IMR-90 (cell line): ENCODE measurements around the gene OTC. TPM values are rescaled to one million over a fixed set of nuclear protein-coding genes. Genes with fewer than 3 reads are reported as not detected.

Source experiments
- ATAC-seq: fragments of 200-7000 bp; cut with Tn5 transposase; 2 replicates; pipeline ENCODE4 v1.9.1; 2020; ENCODE audit warnings: low read depth, mild to moderate bottlenecking, moderate library complexity
- BruUV-seq: library from RNA; stranded (reverse); fragments of 400-500 nt; replicated peaks from 2 replicates; lab custom pipeline; 2021; lab: Mats Ljungman, UMichigan
- CTCF ChIA-PET: fragments of 300-600 bp; formaldehyde crosslinking; extraction: SDS; loops from one replicate; lab custom pipeline; 2021; ENCODE audit warnings: antibody characterized with exemption; lab: Yijun Ruan, JAX
- POLR2A ChIA-PET: fragments of 300-600 bp; sonication (Branson Sonifier 250); formaldehyde crosslinking; loops from one replicate; lab custom pipeline; 2022; ENCODE audit warnings: antibody characterized with exemption; ENCODE audit not compliant: unreplicated experiment; lab: Charles Lee
- DNase-seq: peaks from one replicate; pipeline ENCODE4 v3.0.0; 2013
- H2AFZ ChIP-seq: replicated peaks from 2 replicates; pipeline ENCODE3; 2013; ENCODE audit warnings: low read length, mild to moderate bottlenecking; ENCODE audit not compliant: poor library complexity
- H2AK5ac ChIP-seq: 2 replicates; pipeline ENCODE4 v1.6.1; 2013; ENCODE audit warnings: low read depth, low read length, inconsistent platforms
- H2AK9ac ChIP-seq: replicated peaks from 2 replicates; pipeline ENCODE3; 2013; ENCODE audit warnings: mild to moderate bottlenecking, low read depth, low read length, moderate library complexity; ENCODE audit not compliant: poor library complexity
- H2BK120ac ChIP-seq: 2 replicates; pipeline ENCODE4 v1.6.1; 2013; ENCODE audit warnings: low read depth, low read length, inconsistent platforms
- H2BK15ac ChIP-seq: 3 replicates; pipeline ENCODE4 v1.6.1; 2013; ENCODE audit warnings: low read depth, low read length, inconsistent platforms
- H2BK20ac ChIP-seq: 2 replicates; pipeline ENCODE4 v1.6.1; 2013; ENCODE audit warnings: low read depth, mild to moderate bottlenecking, inconsistent platforms, low read length, moderate library complexity
- H2BK5ac ChIP-seq: 2 replicates; pipeline ENCODE4 v1.6.1; 2013; ENCODE audit warnings: mild to moderate bottlenecking, low read depth, low read length, inconsistent platforms; ENCODE audit not compliant: poor library complexity, severe bottlenecking
- H3K14ac ChIP-seq: replicated peaks from 2 replicates; pipeline ENCODE4 v1.6.1; 2013; ENCODE audit warnings: low read depth, low read length, inconsistent platforms
- H3K18ac ChIP-seq: 2 replicates; pipeline ENCODE4 v1.6.1; 2013; ENCODE audit warnings: low read depth, low read length, control low read depth
- H3K23ac ChIP-seq: 2 replicates; pipeline ENCODE4 v1.6.1; 2013; ENCODE audit warnings: low read depth, low read length, inconsistent platforms
- H3K27ac ChIP-seq: 2 replicates; pipeline ENCODE4 v1.5.1; 2013; ENCODE audit warnings: mild to moderate bottlenecking, control low read depth, low read length; ENCODE audit not compliant: insufficient read depth
- H3K27me3 ChIP-seq: 2 replicates; pipeline ENCODE4 v1.6.1; 2013; ENCODE audit warnings: low read length; ENCODE audit not compliant: control insufficient read depth, insufficient read depth
- H3K36me3 ChIP-seq: 2 replicates; pipeline ENCODE4 v1.6.1; 2013; ENCODE audit warnings: low read length, mixed read lengths; ENCODE audit not compliant: control insufficient read depth, insufficient read depth
- H3K4ac ChIP-seq: 2 replicates; pipeline ENCODE4 v1.6.1; 2013; ENCODE audit warnings: low read depth, low read length, inconsistent platforms
- H3K4me1 ChIP-seq: 2 replicates; pipeline ENCODE4 v1.6.1; 2013; ENCODE audit warnings: low read length, mixed read lengths; ENCODE audit not compliant: control insufficient read depth, insufficient read depth
- H3K4me2 ChIP-seq: 2 replicates; pipeline ENCODE4 v1.6.1; 2013; ENCODE audit warnings: low read depth, mild to moderate bottlenecking, control low read depth, low read length, moderate library complexity
- H3K4me3 ChIP-seq: 2 replicates; pipeline ENCODE4 v1.5.1; 2013; ENCODE audit warnings: low read depth, mild to moderate bottlenecking, control low read depth, low read length, moderate library complexity; ENCODE audit not compliant: insufficient read depth
- H3K56ac ChIP-seq: 2 replicates; pipeline ENCODE4 v1.6.1; 2013; ENCODE audit warnings: low read length, inconsistent platforms; ENCODE audit not compliant: insufficient read depth; ENCODE audit errors: extremely low read depth
- H3K79me1 ChIP-seq, 2 experiments: 2 replicates each; pipeline ENCODE4 v1.6.1; 2013; ENCODE audit warnings: low read length in 2 of 2, inconsistent platforms in 1 of 2, low read depth in 1 of 2
- H3K9ac ChIP-seq: 2 replicates; pipeline ENCODE4 v1.6.1; 2013; ENCODE audit warnings: low read depth, low read length, control low read depth
- H3K9me1 ChIP-seq: 2 replicates; pipeline ENCODE4 v1.6.1; 2013; ENCODE audit warnings: low read length, inconsistent platforms; ENCODE audit not compliant: insufficient read depth
- H3K9me3 ChIP-seq: 2 replicates; pipeline ENCODE4 v1.6.1; 2013; ENCODE audit warnings: low read length; ENCODE audit not compliant: control insufficient read depth, insufficient read depth
- H4K20me1 ChIP-seq: 2 replicates; pipeline ENCODE4 v1.6.1; 2013; ENCODE audit warnings: low read length, inconsistent platforms; ENCODE audit not compliant: insufficient read depth
- H4K5ac ChIP-seq: 2 replicates; pipeline ENCODE4 v1.6.1; 2013; ENCODE audit warnings: mild to moderate bottlenecking, low read depth, low read length, control low read depth
- H4K8ac ChIP-seq, 2 experiments: 2 replicates each; pipeline ENCODE4 v1.6.1; 2013; ENCODE audit warnings: low read depth in 2 of 2, low read length in 2 of 2, control low read depth in 1 of 2, inconsistent platforms in 1 of 2
- H4K91ac ChIP-seq: 2 replicates; pipeline ENCODE4 v1.6.1; 2013; ENCODE audit warnings: low read depth, low read length, inconsistent platforms; ENCODE audit not compliant: insufficient read depth
- CEBPB ChIP-seq: IDR thresholded peaks from 2 replicates; pipeline ENCODE4 v1.6.1; 2012; ENCODE audit warnings: low read depth, low read length, improper control_type of control experiment
- FOS ChIP-seq: fragments of 150-350 bp; IDR thresholded peaks from 2 replicates; pipeline ENCODE4 v1.6.1; 2016; ENCODE audit warnings: low read depth, low read length
- MAFK ChIP-seq: IDR thresholded peaks from 2 replicates; pipeline ENCODE4 v1.6.1; 2012; ENCODE audit warnings: low read depth, low read length, improper control_type of control experiment
- MAZ ChIP-seq: IDR thresholded peaks from 2 replicates; pipeline ENCODE4 v1.6.1; 2012; ENCODE audit warnings: low read depth, mild to moderate bottlenecking, low read length, improper control_type of control experiment, moderate library complexity, borderline replicate concordance
- MXI1 ChIP-seq: IDR thresholded peaks from 2 replicates; pipeline ENCODE4 v1.6.1; 2012; ENCODE audit warnings: low read depth, mild to moderate bottlenecking, low read length, moderate library complexity, borderline replicate concordance
- NFE2L2 ChIP-seq: fragments of 150-350 bp; IDR thresholded peaks from 2 replicates; pipeline ENCODE4 v1.6.1; 2016; ENCODE audit warnings: low read depth, mild to moderate bottlenecking, low read length
- POLR2A ChIP-seq: IDR thresholded peaks from 2 replicates; pipeline ENCODE4 v1.6.1; 2012; ENCODE audit warnings: mild to moderate bottlenecking, low read depth, low read length
- RAD21 ChIP-seq: IDR thresholded peaks from 2 replicates; pipeline ENCODE4 v1.6.1; 2012; ENCODE audit warnings: low read length, improper control_type of control experiment
- RCOR1 ChIP-seq: IDR thresholded peaks from 2 replicates; pipeline ENCODE4 v1.6.1; 2012; ENCODE audit warnings: mild to moderate bottlenecking, low read length, improper control_type of control experiment; ENCODE audit not compliant: insufficient replicate concordance
- RFX5 ChIP-seq: IDR thresholded peaks from 2 replicates; pipeline ENCODE4 v1.8.0; 2012; ENCODE audit warnings: low read depth, mild to moderate bottlenecking, low read length, moderate library complexity
- SMC3 ChIP-seq: fragments of 150-350 bp; IDR thresholded peaks from 2 replicates; pipeline ENCODE4 v1.6.1; 2016; ENCODE audit warnings: low read depth, mild to moderate bottlenecking, antibody characterized with exemption, low read length, moderate library complexity
- WGBS, 2 experiments: methylation state at CpG; one replicate each; pipeline versions ENCODE4 v1.1.5 to v1.1.7; 2013; ENCODE audit warnings: missing lambda C conversion rate in 2 of 2; ENCODE audit not compliant: insufficient read length in 1 of 2; ENCODE audit errors: extremely low coverage in 2 of 2; 5-methylcytosine and 5-hydroxymethylcytosine counted together
- dilution Hi-C: fragments of 300-500 bp; cut with HindIII; formaldehyde crosslinking; loops from one replicate; pipeline ENCODE4 v1.14.3; 2018; ENCODE audit warnings: low sequenced_read_pairs; ENCODE audit not compliant: unreplicated experiment
- in situ Hi-C: fragments of 300-500 bp; cut with MboI; formaldehyde crosslinking; loops from 3 replicates; pipeline ENCODE4 v1.14.3; 2019; ENCODE audit warnings: low sequenced_read_pairs, inconsistent platforms, mixed read lengths
- intact Hi-C: fragments of 100-400 bp; cut with micrococcal nuclease; formaldehyde crosslinking; loops from 2 replicates; pipeline ENCODE4 v1.10.0; 2022
- polyA plus RNA-seq, 3 experiments: library from polyadenylated mRNA; depleted of rRNA; stranded (reverse); fragments of >200 nt; gene quantifications; 2 replicates each; pipeline ENCODE4 v1.2.3, GENCODE V29; 2012; ENCODE audit warnings: low replicate concordance in 1 of 3
- total RNA-seq: library from RNA; depleted of rRNA; stranded (reverse); fragments of >200 nt; gene quantifications from 2 replicates; pipeline ENCODE4 v1.2.3, GENCODE V29; 2012
- TF ChIP-seq, protein P1 (sequence below): conservative IDR thresholded peaks from 2 replicates; pipeline ENCODE4 v1.5.1; 2012; ENCODE audit warnings: mild to moderate bottlenecking, low read depth, low read length, improper control_type of control experiment
- TF ChIP-seq, protein P2 (sequence below): fragments of 150-350 bp; IDR thresholded peaks from 2 replicates; pipeline ENCODE4 v1.6.1; 2016; ENCODE audit warnings: low read depth, mild to moderate bottlenecking, low read length, moderate library complexity, borderline replicate concordance

The OTC gene
- total and polyA plus RNA-seq, 2 of the 4 experiments (the other 2 are of a cell fraction) = not detected

DNA sequence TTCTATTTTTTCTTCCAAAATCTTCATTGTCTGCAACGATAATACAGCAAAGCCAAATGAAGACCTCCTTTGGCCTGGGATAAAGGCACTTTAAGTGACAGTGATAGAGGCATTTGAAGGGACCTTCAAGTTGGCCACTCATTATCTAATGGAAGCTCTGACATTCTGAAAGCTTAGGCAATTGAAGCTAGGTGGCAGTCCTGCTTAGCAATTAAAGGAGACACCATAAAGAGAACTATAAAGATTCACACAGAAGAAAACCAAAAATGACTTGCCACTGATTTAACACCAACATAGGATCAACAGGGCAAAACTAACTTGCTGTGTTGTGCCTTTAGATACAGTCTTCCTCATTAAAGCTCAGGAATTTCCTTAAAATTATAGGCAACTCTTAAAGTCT lies 105.7 kb downstream of the OTC start:
- Histone ChIP-seq H4K8ac (no peak overlapping the region), H3K4me1 (no peaks in the 10 kb centered on the region), H2BK15ac (no peak overlapping the region), H3K14ac (no peak overlapping the region), H3K9ac (no peak overlapping the region), H2AK5ac (no peak overlapping the region), H3K4ac (no peak overlapping the region), H2BK20ac (no peak overlapping the region), H2BK5ac (no peak overlapping the region), H3K9me1 (no peaks in the 10 kb centered on the region), H3K27ac (no peak overlapping the region), H3K56ac (no peak overlapping the region), H2BK120ac (no peak overlapping the region), H3K18ac (no peak overlapping the region), H2AK9ac (no peak overlapping the region), H3K36me3 (no peaks in the 10 kb centered on the region), H3K9me3 (no peaks in the 10 kb centered on the region), H4K20me1 (no peaks in the 10 kb centered on the region), H3K4me3 (no peak overlapping the region), H3K23ac (no peak overlapping the region), H4K5ac (no peak overlapping the region), H3K4me2 (no peak overlapping the region), H3K27me3 (no peaks in the 10 kb centered on the region; the same call in none of the 2 replicates), H2AFZ (no peak overlapping the region), H4K91ac (no peak overlapping the region), H3K79me1 (no peaks in the 10 kb centered on the region)
- intact Hi-C loops = no loop called here
- WGBS, 2 experiments = no CpG with 5 or more reads among the region's 1 CpG
- ATAC-seq (no peak), DNase-seq (no peak)
- ChIA-PET POLR2A (no interaction called here), CTCF (no interaction called here)
- in situ Hi-C loops = no loop called here
- no TSS peak for BruUV-seq
- dilution Hi-C loops = no loop called here
- TF ChIP-seq RAD21 = no peak
- TF ChIP-seq MAZ = no peak
- TF ChIP-seq POLR2A = no peak
- TF ChIP-seq RFX5 = no peak
- no peak for TF ChIP-seq NFE2L2
- no peak for TF ChIP-seq RCOR1
- no peak for TF ChIP-seq MXI1
- TF ChIP-seq, protein P1, sequence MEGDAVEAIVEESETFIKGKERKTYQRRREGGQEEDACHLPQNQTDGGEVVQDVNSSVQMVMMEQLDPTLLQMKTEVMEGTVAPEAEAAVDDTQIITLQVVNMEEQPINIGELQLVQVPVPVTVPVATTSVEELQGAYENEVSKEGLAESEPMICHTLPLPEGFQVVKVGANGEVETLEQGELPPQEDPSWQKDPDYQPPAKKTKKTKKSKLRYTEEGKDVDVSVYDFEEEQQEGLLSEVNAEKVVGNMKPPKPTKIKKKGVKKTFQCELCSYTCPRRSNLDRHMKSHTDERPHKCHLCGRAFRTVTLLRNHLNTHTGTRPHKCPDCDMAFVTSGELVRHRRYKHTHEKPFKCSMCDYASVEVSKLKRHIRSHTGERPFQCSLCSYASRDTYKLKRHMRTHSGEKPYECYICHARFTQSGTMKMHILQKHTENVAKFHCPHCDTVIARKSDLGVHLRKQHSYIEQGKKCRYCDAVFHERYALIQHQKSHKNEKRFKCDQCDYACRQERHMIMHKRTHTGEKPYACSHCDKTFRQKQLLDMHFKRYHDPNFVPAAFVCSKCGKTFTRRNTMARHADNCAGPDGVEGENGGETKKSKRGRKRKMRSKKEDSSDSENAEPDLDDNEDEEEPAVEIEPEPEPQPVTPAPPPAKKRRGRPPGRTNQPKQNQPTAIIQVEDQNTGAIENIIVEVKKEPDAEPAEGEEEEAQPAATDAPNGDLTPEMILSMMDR = no peak
- TF ChIP-seq SMC3 = no peak
- no peak for TF ChIP-seq FOS
- no peak for TF ChIP-seq CEBPB
- no peak for TF ChIP-seq MAFK
- TF ChIP-seq, protein P2, sequence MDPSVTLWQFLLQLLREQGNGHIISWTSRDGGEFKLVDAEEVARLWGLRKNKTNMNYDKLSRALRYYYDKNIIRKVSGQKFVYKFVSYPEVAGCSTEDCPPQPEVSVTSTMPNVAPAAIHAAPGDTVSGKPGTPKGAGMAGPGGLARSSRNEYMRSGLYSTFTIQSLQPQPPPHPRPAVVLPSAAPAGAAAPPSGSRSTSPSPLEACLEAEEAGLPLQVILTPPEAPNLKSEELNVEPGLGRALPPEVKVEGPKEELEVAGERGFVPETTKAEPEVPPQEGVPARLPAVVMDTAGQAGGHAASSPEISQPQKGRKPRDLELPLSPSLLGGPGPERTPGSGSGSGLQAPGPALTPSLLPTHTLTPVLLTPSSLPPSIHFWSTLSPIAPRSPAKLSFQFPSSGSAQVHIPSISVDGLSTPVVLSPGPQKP = no peak
